Measurements from ENCODE around the gene TAOK3.
"Not testable (repeated sequence)": the region's sequence is repeated elsewhere in the genome, so short reads cannot be mapped to it uniquely, and the experiment has no call there.

Gene TAOK3

DNA sequence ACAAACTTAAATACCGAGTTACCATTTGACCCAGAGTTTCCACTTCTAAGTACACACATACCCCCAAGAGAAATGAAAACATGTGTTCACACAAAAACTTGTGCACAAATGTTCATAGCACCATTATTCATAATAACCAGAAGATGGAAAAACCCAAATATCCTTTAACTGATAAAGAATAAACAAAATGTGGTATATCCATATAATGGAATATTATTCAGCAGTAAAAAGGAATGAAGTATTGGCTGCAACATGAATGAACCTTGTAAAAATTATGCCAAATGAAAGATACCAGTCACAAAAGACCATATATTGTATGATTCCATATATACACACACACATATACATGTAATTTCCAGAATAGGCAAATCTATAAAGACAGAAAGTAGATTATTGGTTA is 116.4 kb downstream of the TAOK3 start:
- no peaks in the 10 kb centered on the region for H3K27me3 ChIP-seq (replicated peaks; ENCODE audit: insufficient read depth, low read length)
- no peak overlapping the region for H3K4me3 ChIP-seq (ENCODE audit: low read length)
- no peak overlapping the region for H3K9ac ChIP-seq (ENCODE audit: low read length)
- no peak overlapping the region for H3K4me2 ChIP-seq (ENCODE audit: low read depth, low read length)
- H3K9me2 ChIP-seq (replicated peaks; ENCODE audit: insufficient read depth, low read length): no peaks in the 10 kb centered on the region
- H3F3A ChIP-seq (ENCODE audit: insufficient read depth, low read length): no peaks in the 10 kb centered on the region
- no peaks in the 10 kb centered on the region for H3K79me2 ChIP-seq (ENCODE audit: low read length)
- no peak overlapping the region for H2AFZ ChIP-seq (ENCODE audit: low read length)
- TF ChIP-seq, protein P1, sequence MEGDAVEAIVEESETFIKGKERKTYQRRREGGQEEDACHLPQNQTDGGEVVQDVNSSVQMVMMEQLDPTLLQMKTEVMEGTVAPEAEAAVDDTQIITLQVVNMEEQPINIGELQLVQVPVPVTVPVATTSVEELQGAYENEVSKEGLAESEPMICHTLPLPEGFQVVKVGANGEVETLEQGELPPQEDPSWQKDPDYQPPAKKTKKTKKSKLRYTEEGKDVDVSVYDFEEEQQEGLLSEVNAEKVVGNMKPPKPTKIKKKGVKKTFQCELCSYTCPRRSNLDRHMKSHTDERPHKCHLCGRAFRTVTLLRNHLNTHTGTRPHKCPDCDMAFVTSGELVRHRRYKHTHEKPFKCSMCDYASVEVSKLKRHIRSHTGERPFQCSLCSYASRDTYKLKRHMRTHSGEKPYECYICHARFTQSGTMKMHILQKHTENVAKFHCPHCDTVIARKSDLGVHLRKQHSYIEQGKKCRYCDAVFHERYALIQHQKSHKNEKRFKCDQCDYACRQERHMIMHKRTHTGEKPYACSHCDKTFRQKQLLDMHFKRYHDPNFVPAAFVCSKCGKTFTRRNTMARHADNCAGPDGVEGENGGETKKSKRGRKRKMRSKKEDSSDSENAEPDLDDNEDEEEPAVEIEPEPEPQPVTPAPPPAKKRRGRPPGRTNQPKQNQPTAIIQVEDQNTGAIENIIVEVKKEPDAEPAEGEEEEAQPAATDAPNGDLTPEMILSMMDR (IDR thresholded peaks at IDR 0.05; ENCODE audit: low read length): no peak
- TF ChIP-seq EZH2phosphoT487 (IDR thresholded peaks at IDR 0.05; ENCODE audit: low read length) (no peak), EZH2 (optimal IDR thresholded peaks at IDR 0.05; ENCODE audit: low read depth, low read length) (no peak)
- H4K20me1 ChIP-seq (ENCODE audit: insufficient read depth, low read length): no peaks in the 10 kb centered on the region
- DNase-seq: no peak
- H3K9me3 ChIP-seq (replicated peaks; ENCODE audit: insufficient read depth, low read length): no peaks in the 10 kb centered on the region
- no peak overlapping the region for H3K27ac ChIP-seq (ENCODE audit: low read length)
- no peaks in the 10 kb centered on the region for H3K36me3 ChIP-seq (replicated peaks; ENCODE audit: insufficient read depth, low read length)
- H3K4me1 ChIP-seq (ENCODE audit: low read length): no peaks in the 10 kb centered on the region

DNA sequence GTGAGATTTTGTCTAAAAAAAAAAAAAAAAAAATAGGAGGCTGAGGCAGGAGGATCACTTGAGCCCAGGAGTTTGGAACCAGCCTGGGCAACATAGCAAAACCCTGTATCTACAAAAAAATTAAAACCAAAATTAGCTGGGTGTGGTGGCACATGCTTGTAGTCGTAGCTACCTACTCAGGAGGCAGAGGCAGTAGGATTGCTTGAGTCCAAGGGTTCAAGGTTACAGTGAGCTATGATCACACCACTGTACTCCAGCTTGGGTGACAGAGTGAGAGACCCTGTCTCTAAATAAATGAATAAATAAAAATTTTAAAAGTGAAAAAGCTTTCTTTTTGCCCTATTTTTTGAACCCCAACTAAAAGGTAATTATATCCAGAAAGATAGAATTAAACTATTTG is 123.2 kb downstream of the TAOK3 start:
- no peak overlapping the region for H3K4me3 ChIP-seq (ENCODE audit: low read length)
- no peaks in the 10 kb centered on the region for H3K4me1 ChIP-seq (ENCODE audit: low read length)
- no peaks in the 10 kb centered on the region for H3K79me2 ChIP-seq (ENCODE audit: low read length)
- H2AFZ ChIP-seq (ENCODE audit: low read length): no peak overlapping the region
- no peak for TF ChIP-seq EZH2 (optimal IDR thresholded peaks at IDR 0.05; ENCODE audit: low read depth, low read length)
- TF ChIP-seq, protein P1 (IDR thresholded peaks at IDR 0.05; ENCODE audit: low read length): no peak
- TF ChIP-seq EZH2phosphoT487 (IDR thresholded peaks at IDR 0.05; ENCODE audit: low read length): no peak
- no peaks in the 10 kb centered on the region for H3K9me2 ChIP-seq (replicated peaks; ENCODE audit: insufficient read depth, low read length)
- no peak for DNase-seq
- H3K4me2 ChIP-seq (ENCODE audit: low read depth, low read length): no peak overlapping the region
- H3K27me3 ChIP-seq (replicated peaks; ENCODE audit: insufficient read depth, low read length): no peaks in the 10 kb centered on the region
- no peaks in the 10 kb centered on the region for H3K9me3 ChIP-seq (replicated peaks; ENCODE audit: insufficient read depth, low read length)
- H3F3A ChIP-seq (ENCODE audit: insufficient read depth, low read length): no peaks in the 10 kb centered on the region
- no peaks in the 10 kb centered on the region for H4K20me1 ChIP-seq (ENCODE audit: insufficient read depth, low read length)
- no peak overlapping the region for H3K9ac ChIP-seq (ENCODE audit: low read length)
- no peaks in the 10 kb centered on the region for H3K36me3 ChIP-seq (replicated peaks; ENCODE audit: insufficient read depth, low read length)
- H3K27ac ChIP-seq (ENCODE audit: low read length): no peak overlapping the region

DNA sequence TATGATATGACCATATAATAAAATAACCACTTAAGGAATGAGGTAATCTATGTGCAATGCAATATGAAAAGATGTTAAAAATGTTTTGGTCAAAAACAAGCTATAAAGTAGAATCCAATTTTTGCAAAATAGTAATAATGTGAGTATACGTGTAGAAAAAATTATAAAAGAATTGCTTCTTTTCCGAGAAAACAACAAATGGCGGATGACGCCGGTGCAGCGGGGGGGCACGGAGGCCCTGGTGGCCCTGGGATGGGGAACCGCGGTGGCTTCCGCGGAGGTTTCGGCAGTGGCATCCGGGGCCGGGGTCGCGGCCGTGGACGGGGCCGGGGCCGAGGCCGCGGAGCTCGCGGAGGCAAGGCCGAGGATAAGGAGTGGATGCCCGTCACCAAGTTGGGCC is 126.8 kb downstream of the TAOK3 start:
- H3K9ac ChIP-seq (ENCODE audit: low read length); H3K9me3 ChIP-seq (replicated peaks; ENCODE audit: insufficient read depth, low read length); H3F3A ChIP-seq (ENCODE audit: insufficient read depth, low read length); H2AFZ ChIP-seq (ENCODE audit: low read length); H3K4me2 ChIP-seq (ENCODE audit: low read depth, low read length); H3K79me2 ChIP-seq (ENCODE audit: low read length); H3K4me3 ChIP-seq (ENCODE audit: low read length); DNase-seq; H3K4me1 ChIP-seq (ENCODE audit: low read length); H3K27ac ChIP-seq (ENCODE audit: low read length); H3K9me2 ChIP-seq (replicated peaks; ENCODE audit: insufficient read depth, low read length); H4K20me1 ChIP-seq (ENCODE audit: insufficient read depth, low read length); H3K36me3 ChIP-seq (replicated peaks; ENCODE audit: insufficient read depth, low read length); H3K27me3 ChIP-seq (replicated peaks; ENCODE audit: insufficient read depth, low read length): not testable (repeated sequence)

DNA sequence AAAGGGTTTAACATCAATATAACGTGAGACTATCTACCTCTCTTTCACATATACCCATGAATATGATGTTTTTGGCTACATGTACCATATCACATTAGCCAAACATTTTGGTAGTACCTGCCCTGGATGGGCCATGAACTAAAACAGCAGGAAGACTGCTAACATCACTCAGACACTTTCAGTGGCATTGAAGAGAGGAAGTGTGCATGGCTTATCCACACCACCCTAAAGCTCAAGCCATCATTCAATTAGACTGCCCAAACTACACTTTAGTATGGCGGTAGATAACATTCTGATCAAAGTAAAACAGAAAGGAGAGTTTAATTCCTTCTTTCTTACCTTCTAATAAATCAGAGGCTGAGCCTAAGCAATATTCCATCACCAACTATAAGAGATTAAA is 133.8 kb downstream of the TAOK3 start:
- H3K79me2 ChIP-seq (ENCODE audit: low read length): no peaks in the 10 kb centered on the region
- no peaks in the 10 kb centered on the region for H3K4me1 ChIP-seq (ENCODE audit: low read length)
- H3K4me2 ChIP-seq (ENCODE audit: low read depth, low read length): no peak overlapping the region
- no peak overlapping the region for H3K9ac ChIP-seq (ENCODE audit: low read length)
- no peak overlapping the region for H2AFZ ChIP-seq (ENCODE audit: low read length)
- TF ChIP-seq EZH2phosphoT487 (IDR thresholded peaks at IDR 0.05; ENCODE audit: low read length): no peak
- TF ChIP-seq, protein P1 (IDR thresholded peaks at IDR 0.05; ENCODE audit: low read length): no peak
- TF ChIP-seq EZH2 (optimal IDR thresholded peaks at IDR 0.05; ENCODE audit: low read depth, low read length): no peak
- DNase-seq: no peak
- H3K9me2 ChIP-seq (replicated peaks; ENCODE audit: insufficient read depth, low read length): no peaks in the 10 kb centered on the region
- no peaks in the 10 kb centered on the region for H3K36me3 ChIP-seq (replicated peaks; ENCODE audit: insufficient read depth, low read length)
- no peaks in the 10 kb centered on the region for H3F3A ChIP-seq (ENCODE audit: insufficient read depth, low read length)
- H3K4me3 ChIP-seq (ENCODE audit: low read length): no peak overlapping the region
- H3K27me3 ChIP-seq (replicated peaks; ENCODE audit: insufficient read depth, low read length): no peaks in the 10 kb centered on the region
- H3K9me3 ChIP-seq (replicated peaks; ENCODE audit: insufficient read depth, low read length): no peaks in the 10 kb centered on the region
- H3K27ac ChIP-seq (ENCODE audit: low read length): no peak overlapping the region
- H4K20me1 ChIP-seq (ENCODE audit: insufficient read depth, low read length): no peaks in the 10 kb centered on the region
